Head of caudate nucleus (tissue), 42 donors: Measurements from ENCODE around the gene ZDHHC8.

Source experiments
- DNase-seq, 42 donors: peaks; one replicate each; pipeline versions ENCODE4 v3.0.0 to v3.0.0-alpha.2; 2020 to 2021; ENCODE audit warnings: mixed read lengths in 7 of 42
- intact Hi-C: fragments of 100-400 bp; cut with DNase I; formaldehyde crosslinking; loops from one replicate; pipeline ENCODE4 v1.15.0; 2022

ZDHHC8 gene

DNA sequence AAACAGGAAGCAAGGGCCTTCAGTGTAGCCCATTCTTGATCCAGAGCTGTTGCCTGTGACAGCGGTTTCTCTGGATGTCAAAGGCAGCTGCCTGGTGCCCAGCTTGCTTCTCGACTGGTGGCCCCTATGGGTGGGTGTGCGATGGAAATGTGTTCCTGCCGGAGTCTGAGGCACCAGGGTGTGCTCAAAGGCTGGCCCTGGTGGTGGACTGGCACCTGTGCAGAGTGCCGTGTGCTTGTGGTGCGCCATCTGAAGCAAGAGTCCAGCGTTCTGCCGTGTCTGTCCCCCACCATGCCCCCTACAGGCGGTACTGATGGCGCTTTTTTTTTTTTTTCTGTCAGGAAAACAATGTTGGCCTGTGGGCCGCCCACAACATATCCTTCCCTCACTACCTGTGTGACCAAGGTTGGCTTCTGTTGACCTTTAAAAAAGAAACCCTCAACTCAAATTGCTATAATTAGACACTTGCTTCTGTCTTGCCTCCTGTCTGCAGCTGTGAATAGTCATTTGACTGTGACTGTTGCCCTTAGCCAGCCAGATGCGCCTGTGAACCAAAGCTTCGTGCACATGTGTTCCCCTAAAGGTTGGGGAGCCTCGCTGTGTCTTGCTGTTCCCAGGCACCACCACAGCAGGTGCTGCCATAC is 20.4 kb upstream of the ZDHHC8 start:
- intact Hi-C loops, result no loop called here
- no peak for DNase-seq

DNA sequence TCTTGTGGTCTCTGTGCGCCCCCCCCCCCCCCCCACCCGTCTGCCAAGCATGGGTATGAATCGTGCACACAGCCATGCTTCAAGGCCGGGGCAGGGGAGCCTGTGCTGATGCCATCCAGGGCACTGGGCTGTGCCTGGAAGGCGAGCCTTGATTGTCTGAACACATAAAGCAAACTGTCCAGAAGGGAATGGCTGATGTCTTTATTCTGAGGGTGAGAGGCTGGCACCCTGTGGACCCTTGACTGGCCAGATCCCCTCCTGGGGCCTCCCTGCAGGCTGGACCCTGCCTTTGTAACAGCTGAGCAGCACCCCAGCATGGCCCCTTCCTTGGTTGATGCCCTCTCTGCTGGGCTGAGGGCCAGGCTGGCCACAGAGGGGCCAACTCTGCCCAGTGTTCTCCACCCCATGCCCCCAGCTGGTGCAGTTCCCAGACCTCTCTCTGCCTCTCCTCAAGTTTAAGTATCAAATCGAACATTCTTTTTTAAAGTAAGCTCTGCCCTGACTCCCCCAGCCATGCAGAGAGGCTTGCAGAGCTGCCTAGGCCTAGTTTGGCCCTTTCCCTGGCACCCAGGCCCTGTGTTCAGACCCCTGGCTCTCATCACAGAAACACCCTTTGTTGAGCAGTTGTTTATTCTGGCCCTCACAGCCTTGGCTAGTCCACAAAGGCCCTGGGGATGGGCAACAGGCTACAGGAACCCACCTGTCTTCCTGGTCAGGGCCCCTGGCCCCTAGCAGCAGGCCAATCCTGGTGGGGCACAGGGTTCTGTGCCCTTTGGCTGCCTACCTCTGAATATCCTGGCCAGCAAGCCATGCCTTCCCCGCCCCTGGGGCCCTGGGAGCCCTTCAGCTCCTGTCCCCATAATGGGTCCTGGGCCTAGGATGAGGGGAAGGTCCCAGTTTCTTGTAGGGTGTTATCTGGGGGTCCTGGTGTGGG is 19.6 kb upstream of the ZDHHC8 start:
- DNase-seq, result peak in 1 of 42 donors; percentile 53

DNA sequence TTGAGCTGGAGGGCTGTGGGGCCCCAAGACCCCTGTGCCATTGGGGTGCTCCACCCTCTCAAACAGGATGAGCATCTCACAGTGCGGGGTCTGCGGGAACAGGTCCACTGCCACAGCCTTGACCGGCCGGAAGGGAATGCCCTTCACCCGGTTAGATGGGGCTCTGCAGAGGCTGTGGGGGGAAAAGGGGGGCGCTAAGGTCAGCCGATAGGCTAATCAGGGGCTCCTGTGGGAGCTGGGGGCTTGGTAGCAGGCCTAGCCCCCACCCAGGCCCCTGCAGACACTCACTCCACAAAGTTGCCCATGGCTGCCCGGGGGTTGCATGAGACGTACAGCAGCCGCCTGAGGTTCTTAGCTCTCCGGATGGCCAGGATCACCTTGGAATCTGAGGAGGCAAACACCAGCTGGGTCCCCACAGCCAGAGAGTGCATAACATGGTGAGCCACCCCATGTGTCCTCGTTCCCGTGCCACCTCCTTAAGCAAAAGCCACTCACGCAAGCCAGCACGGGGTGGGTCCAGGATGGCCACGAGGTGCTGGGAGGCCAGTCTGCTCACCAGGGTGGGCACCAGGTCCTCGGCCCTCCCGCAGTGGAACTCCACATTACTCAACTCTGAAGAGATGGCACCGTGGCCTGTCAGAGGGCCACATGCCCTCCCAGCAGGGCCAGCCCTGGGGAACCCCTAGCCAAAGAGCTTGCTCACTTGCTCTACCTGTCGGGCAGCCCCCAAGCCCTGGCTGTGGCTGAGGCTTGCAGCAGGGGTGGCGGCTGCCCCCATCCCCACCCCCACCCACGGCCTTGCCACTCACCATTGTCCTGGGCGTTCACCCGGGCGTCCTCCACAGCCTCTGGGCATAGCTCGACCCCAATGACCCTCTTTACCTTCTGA is 18.7 kb upstream of the ZDHHC8 start:
- DNase-seq, result no peak
- intact Hi-C loops, result no loop called here

More for the DNA sequence above, 19.6 kb upstream of the ZDHHC8 start:
- intact Hi-C loops, result no loop called here

DNA sequence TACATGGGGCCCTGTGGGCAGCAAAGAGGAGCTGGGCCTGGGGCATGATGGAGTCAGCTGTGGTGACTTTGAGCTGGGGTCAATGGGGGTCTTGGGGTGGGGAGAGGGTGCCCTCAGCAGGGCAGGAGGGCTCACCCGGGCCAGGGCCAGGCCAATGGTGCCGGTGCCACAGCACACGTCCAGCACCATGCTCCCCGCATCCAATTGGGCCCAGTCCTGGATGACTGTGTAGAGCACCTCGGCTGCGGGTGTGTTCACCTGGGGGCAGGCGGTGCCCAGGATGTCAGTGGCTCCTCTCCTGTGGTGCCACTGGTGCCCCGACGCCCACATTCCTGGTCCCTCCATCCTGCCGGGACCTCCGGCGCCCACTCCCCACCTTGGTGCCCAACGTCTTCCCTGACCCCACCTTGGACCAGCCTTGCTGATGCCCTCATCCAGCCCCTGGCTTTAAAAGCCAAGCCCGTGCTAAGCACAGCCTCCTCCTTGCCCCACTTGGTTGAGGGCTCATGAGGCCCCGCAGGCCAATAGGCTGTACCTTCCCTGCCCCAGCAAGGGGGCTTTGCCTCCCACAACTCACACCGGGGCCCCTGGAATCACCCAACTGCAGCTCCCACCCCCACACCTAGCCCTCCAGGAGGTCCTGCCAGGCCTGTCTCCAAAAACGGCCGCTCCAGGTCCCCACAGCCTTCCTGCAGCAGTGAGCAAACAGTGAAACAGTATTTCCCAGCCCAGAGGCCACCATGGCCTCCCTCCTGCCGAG is 17.9 kb upstream of the ZDHHC8 start:
- no peak for DNase-seq
- intact Hi-C loops, result no loop called here

- no peak for DNase-seq
- intact Hi-C loops, result no loop called here
These were observed 16.8 kb upstream of the ZDHHC8 start for GRCh38 chr22:20114506-20115475.

DNA sequence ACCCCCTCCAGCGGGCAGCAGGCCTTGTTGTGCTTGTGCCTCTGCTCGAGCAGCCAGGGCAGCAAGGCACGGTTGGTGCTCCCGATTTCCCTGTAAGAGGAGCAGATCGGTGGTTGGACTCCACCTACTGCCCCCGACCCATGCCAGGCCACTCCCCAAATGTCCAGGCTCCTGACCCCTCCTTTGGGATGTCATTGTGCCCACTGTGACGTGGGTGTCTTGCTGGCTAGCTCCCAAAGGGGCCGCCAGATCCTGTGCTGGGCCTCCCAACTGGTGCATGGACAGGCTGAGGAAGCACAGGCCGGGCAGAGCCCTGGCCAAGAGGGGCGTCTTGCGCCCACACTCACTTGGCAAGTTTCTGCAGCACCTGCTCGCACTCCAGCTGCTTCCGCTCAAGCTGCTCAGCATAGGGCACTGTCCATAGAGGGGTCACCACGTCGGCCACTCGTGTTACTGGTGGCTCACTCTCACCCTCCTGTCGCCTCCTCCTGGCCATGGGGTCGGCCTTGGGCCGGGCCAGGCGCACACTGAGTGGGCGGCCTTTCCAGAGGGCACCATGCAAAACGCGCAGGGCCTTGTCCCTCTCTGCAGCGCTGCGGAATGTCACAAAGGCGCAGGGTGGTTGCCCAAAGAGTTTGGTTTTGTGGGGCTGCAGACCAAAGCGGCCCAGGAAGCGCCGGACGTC is 15.8 kb upstream of the ZDHHC8 start, which contains the start of gene RANBP1:
RANBP1 (plus strand) TSS at position 414 of the 685 bp plus-strand sequence; CDS start at position 495, 81 bp downstream.
- DNase-seq, result no peak

DNA sequence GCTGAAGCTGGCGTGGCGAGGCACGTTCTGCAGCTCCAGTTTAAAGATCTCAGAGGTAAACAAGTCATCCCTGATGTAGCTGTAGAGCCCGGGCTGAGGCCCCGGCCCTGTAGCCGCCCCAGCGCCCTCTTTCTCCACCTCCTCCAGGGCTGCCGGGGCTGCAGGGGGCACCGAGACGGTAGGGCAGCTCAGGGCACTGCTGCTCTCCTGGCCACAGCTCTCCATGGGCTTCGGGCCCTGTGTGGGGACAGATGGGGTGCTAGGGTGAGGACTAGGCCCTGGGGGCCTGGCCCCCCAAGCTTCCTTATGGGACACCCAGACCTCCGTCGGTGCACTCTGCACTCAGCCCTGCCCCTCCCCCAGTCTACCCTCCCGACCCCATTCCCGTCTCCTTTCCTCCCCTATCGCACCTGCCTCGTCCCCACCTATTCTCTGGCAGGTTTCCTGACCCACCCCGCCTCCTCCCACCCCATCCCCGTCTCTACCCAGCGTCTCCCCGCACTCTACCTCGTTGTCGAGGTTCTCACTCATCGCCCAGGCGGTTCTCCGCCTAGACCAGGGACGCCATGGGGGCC is 15.1 kb upstream of the ZDHHC8 start:
- no peak for DNase-seq
- intact Hi-C loops, result loop anchor here (2.0 kb wide), 1 partner anchor 38 kb away; no protein-coding TSS in a partner anchor

More for the DNA sequence above, 15.8 kb upstream of the ZDHHC8 start, which contains the start of gene RANBP1:
- intact Hi-C loops, result loop anchor here (2.0 kb wide), 1 partner anchor 37 kb away; no protein-coding TSS in a partner anchor

DNA sequence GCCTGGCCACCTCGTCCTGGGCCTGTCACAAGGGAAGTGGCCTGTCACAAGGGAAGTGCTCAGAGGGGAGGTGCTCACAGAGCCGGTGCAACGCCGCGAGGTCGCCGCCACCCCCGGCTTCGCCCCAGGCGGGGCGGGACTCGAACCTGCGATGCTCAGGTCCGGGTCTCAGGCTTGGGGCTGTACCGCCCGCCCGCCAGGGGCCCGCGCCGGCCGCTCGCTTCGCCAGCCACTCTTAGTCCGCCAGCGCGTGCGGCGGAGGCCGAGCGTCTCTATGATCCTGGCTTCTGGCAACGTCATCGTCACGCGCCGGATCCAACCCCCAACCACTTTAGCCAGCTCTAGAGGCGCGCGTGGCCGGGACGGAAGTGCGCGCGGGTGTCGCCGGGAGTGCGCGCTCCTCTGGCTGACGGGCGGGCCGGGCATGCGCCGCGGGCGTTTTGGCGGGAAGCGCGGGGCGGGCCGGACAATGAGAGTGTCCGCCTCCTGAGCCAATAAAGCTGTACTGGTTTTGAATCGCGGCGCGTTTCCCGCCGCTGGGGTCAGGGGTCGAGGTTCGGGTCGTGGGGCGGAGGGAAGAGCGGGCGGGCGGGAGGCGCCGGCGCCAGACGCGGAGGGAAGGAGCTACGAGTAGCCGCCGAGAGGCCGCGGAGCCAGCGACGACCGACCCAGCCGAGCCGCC is 14.5 kb upstream of the ZDHHC8 start, which contains the start of gene TRMT2A:
TRMT2A (minus strand) TSS at position 276 of the 682 bp plus-strand sequence. CDS start 320 bp downstream, outside the sequence.
- intact Hi-C loops, result loop anchor here (2.0 kb wide), 1 partner anchor 38 kb away; no protein-coding TSS in a partner anchor
- peak; percentile 91 to 99 (median 97) for DNase-seq

GRCh38 chr22:20117633-20118299 is 13.8 kb upstream of the ZDHHC8 start:
- intact Hi-C loops, result loop anchor here (2.0 kb wide), 1 partner anchor 39 kb away; no protein-coding TSS in a partner anchor
- peak in 6 of 42 donors; percentile 32 to 60 (median 42) for DNase-seq

- intact Hi-C loops, result no loop called here
These were observed 13.1 kb upstream of the ZDHHC8 start for GRCh38 chr22:20118300-20119020.

DNA sequence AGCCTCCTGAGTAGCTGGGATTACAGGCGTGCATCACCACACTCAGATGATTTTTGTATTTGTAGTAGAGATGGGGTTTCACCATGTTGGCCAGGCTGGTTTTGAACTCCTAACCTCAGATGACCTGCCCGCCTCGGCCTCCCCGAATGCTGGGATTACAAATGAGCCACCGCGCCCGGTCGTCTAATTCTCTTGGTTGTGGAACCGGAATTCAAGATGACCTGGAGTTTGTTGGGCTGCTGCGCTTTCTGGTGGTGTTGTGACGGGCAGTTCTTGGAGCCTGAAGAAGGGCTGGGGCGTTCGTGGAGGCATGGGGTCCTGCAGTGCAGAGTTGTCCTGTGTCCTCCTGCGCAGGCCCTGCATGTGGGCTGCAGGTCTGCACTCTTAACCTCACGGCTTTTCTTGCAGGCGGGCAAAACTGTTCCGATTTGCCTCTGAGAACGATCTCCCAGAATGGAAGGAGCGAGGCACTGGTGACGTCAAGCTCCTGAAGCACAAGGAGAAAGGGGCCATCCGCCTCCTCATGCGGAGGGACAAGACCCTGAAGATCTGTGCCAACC is 9.7 kb upstream of the ZDHHC8 start:
- intact Hi-C loops, result loop anchor here (10.0 kb wide), 1 partner anchor 157 kb away; no protein-coding TSS in a partner anchor
- no peak for DNase-seq

More at GRCh38 chr22:20118300-20119020, 13.1 kb upstream of the ZDHHC8 start:
- peak in 1 of 42 donors; percentile 1 for DNase-seq

GRCh38 chr22:20123366-20124082 is 8.1 kb upstream of the ZDHHC8 start:
- intact Hi-C loops, result loop anchor here (10.0 kb wide), 1 partner anchor 159 kb away; no protein-coding TSS in a partner anchor
- no peak for DNase-seq
